ENCODE results near the gene GDF7.
"Not testable (repeated sequence)": the region's sequence is repeated elsewhere in the genome, so short reads cannot be mapped to it uniquely, and the experiment has no call there.

- not testable (repeated sequence) for TF ChIP-seq CTCF (optimal IDR thresholded peaks at IDR 0.05 in 1 of 3, IDR thresholded peaks at IDR 0.05 in 1 of 3, conservative IDR thresholded peaks at IDR 0.05 in 1 of 3; ENCODE audit: extremely low read depth in 1 of 3, insufficient read depth in 2 of 3, low read length in 3 of 3); EZH2 (IDR thresholded peaks at IDR 0.05; ENCODE audit: low read length)
Measured at GRCh38 chr2:20713585-20713984, 46.6 kb downstream of the GDF7 start.
